ENCODE measurements around the gene MYOM1.

Gene MYOM1

GRCh38 chr18:3041843-3042242 lies 177.9 kb downstream of the MYOM1 start:
- Histone ChIP-seq H3K36me3 (ENCODE audit: insufficient read depth) (no peaks in the 10 kb centered on the region), H2AFZ (ENCODE audit: low read depth) (no peak overlapping the region), H3K27ac (no peak overlapping the region)

GRCh38 chr18:3040881-3041280 lies 178.9 kb downstream of the MYOM1 start:
- Histone ChIP-seq H2AFZ (ENCODE audit: low read depth) (no peak overlapping the region), H3K4me3 (IDR thresholded peaks at IDR 0.05; ENCODE audit: insufficient read depth, low read depth, low read length) (no peak overlapping the region), H3K4me1 (ENCODE audit: low read depth, poor library complexity, severe bottlenecking) (peaks cover 23% of the 10 kb centered on the region), H3K79me2 (ENCODE audit: insufficient read depth, low read depth) (no peaks in the 10 kb centered on the region), H4K20me1 (ENCODE audit: insufficient read depth) (no peaks in the 10 kb centered on the region), H3K27me3 (ENCODE audit: insufficient read depth, low read depth) (no peaks in the 10 kb centered on the region), H3K27ac (no peak overlapping the region), H3K9ac (no peak overlapping the region), H3K4me2 (no peak overlapping the region), H3K36me3 (ENCODE audit: insufficient read depth) (no peaks in the 10 kb centered on the region)
- no peak for TF ChIP-seq CTCF (conservative IDR thresholded peaks at IDR 0.05; ENCODE audit: low read depth, low read length)

More at GRCh38 chr18:3041843-3042242, 177.9 kb downstream of the MYOM1 start:
- H3K4me3 ChIP-seq (IDR thresholded peaks at IDR 0.05; ENCODE audit: insufficient read depth, low read depth, low read length), result no peak overlapping the region
- no peaks in the 10 kb centered on the region for H3K79me2 ChIP-seq (ENCODE audit: insufficient read depth, low read depth)
- H3K4me1 ChIP-seq (ENCODE audit: low read depth, poor library complexity, severe bottlenecking), result peaks cover 13% of the 10 kb centered on the region
- H3K9ac ChIP-seq, result no peak overlapping the region
- no peaks in the 10 kb centered on the region for H4K20me1 ChIP-seq (ENCODE audit: insufficient read depth)
- TF ChIP-seq CTCF (conservative IDR thresholded peaks at IDR 0.05; ENCODE audit: low read depth, low read length), result no peak
- no peak overlapping the region for H3K4me2 ChIP-seq
- no peaks in the 10 kb centered on the region for H3K27me3 ChIP-seq (ENCODE audit: insufficient read depth, low read depth)

DNA sequence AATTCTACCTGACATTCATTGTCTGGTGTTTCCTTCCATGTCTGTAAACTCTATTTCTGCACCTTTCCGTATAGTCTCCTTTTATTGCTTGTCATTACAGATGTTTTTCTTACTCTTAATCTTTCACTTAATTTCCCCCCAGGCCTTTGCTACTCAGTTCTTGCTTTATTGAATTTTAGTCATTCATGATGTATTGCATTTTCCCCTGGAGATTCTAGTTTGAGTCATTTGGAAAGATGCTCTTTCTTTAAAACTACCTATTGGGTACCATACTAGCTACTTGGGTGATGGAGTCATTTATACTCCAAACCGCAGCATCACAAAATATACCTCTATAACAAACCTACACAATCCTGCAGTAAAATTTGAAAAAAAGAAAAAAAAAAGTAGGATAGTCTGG lies 179.6 kb downstream of the MYOM1 start:
- Histone ChIP-seq H3K4me3 (IDR thresholded peaks at IDR 0.05; ENCODE audit: insufficient read depth, low read depth, low read length) (no peak overlapping the region), H3K4me2 (no peak overlapping the region), H3K9ac (no peak overlapping the region), H3K4me1 (ENCODE audit: low read depth, poor library complexity, severe bottlenecking) (peaks cover 23% of the 10 kb centered on the region), H3K27me3 (ENCODE audit: insufficient read depth, low read depth) (no peaks in the 10 kb centered on the region), H3K27ac (no peak overlapping the region), H4K20me1 (ENCODE audit: insufficient read depth) (no peaks in the 10 kb centered on the region), H3K79me2 (ENCODE audit: insufficient read depth, low read depth) (no peaks in the 10 kb centered on the region), H2AFZ (ENCODE audit: low read depth) (no peak overlapping the region), H3K36me3 (ENCODE audit: insufficient read depth) (no peaks in the 10 kb centered on the region)
- TF ChIP-seq CTCF (conservative IDR thresholded peaks at IDR 0.05; ENCODE audit: low read depth, low read length), result no peak

- peak overlapping the region; percentile 77 for H2AFZ ChIP-seq (ENCODE audit: low read depth)
- H3K9ac ChIP-seq, result peak overlapping the region; percentile 32; the same call in 1 of the 2 replicates
- no peak for TF ChIP-seq CTCF (conservative IDR thresholded peaks at IDR 0.05; ENCODE audit: low read depth, low read length)
These were observed 182.3 kb downstream of the MYOM1 start for GRCh38 chr18:3037423-3037915.

More at GRCh38 chr18:3037423-3037915, 182.3 kb downstream of the MYOM1 start:
- Histone ChIP-seq H3K4me1 (ENCODE audit: low read depth, poor library complexity, severe bottlenecking) (peaks cover 23% of the 10 kb centered on the region), H3K27me3 (ENCODE audit: insufficient read depth, low read depth) (no peaks in the 10 kb centered on the region), H4K20me1 (ENCODE audit: insufficient read depth) (no peaks in the 10 kb centered on the region), H3K4me3 (IDR thresholded peaks at IDR 0.05; ENCODE audit: insufficient read depth, low read depth, low read length) (no peak overlapping the region), H3K79me2 (ENCODE audit: insufficient read depth, low read depth) (no peaks in the 10 kb centered on the region), H3K4me2 (peak overlapping the region; percentile 52), H3K27ac (peak overlapping the region; percentile 74), H3K36me3 (ENCODE audit: insufficient read depth) (no peaks in the 10 kb centered on the region)

Measured in KMS-11 (cell line).